A549 (cell line): ENCODE results near the gene CUL3. TPM values are rescaled to one million over a fixed set of nuclear protein-coding genes. Genes with fewer than 3 reads are reported as not detected.

Experiments used
- ATAC-seq, 2 experiments: fragments of 200-7000 bp in 1 of 2; fragments of >200 bp in 1 of 2; cut with Nextera tagmentation in 1 of 2; cut with Tn5 transposase in 1 of 2; 3 replicates each; pipeline versions ENCODE4 v1.8.0 to v1.9.1; 2018 to 2020; ENCODE audit warnings: mild to moderate bottlenecking in 1 of 2, moderate library complexity in 1 of 2
- CTCF ChIA-PET: fragments of 300-600 bp; sonication (Branson Sonifier 250); formaldehyde crosslinking; extraction: SDS; loops from one replicate; lab custom pipeline; 2021; ENCODE audit warnings: antibody characterized with exemption, inconsistent platforms; lab: Yijun Ruan, JAX
- POLR2A ChIA-PET: fragments of 350-600 bp; formaldehyde crosslinking; extraction: SDS; loops from one replicate; lab custom pipeline; 2021; ENCODE audit warnings: antibody characterized with exemption, inconsistent platforms; lab: Yijun Ruan, JAX
- DNase-seq, 2 experiments: peaks; one replicate each; pipeline versions ENCODE4 v3.0.0 to v3.0.0-alpha.2; 2011 to 2016; ENCODE audit warnings: low read depth in 1 of 2, low spot score in 1 of 2
- FAIRE-seq: peaks from 2 replicates; lab custom pipeline; 2011; peaks lifted over from hg19 to GRCh38; lab: Jason Lieb, UNC
- H3K27ac ChIP-seq, 2 experiments: fragments of >200 bp; sonication (Bioruptor Twin); formaldehyde crosslinking; 3 replicates each; pipeline ENCODE4 v1.5.1; 2016 to 2017
- H3K4me1 ChIP-seq: fragments of >200 bp; sonication (Bioruptor Twin); formaldehyde crosslinking; 3 replicates; pipeline ENCODE4 v1.6.1; 2016
- H3K4me2 ChIP-seq: fragments of >200 bp; sonication (Bioruptor Twin); formaldehyde crosslinking; 3 replicates; pipeline ENCODE4 v1.6.1; 2016
- H3K4me3 ChIP-seq: fragments of >200 bp; sonication (Bioruptor Twin); formaldehyde crosslinking; 3 replicates; pipeline ENCODE4 v1.5.1; 2016
- H3K9me3 ChIP-seq: fragments of >200 bp; sonication (Bioruptor Twin); formaldehyde crosslinking; 3 replicates; pipeline ENCODE4 v1.6.1; 2016
- BHLHE40 ChIP-seq: IDR thresholded peaks from 2 replicates; pipeline ENCODE4 v1.6.1; 2012; ENCODE audit warnings: low read depth, low read length, inconsistent platforms
- CBX2 ChIP-seq: fragments of 200-600 bp; sonication (generic); IDR thresholded peaks from 2 replicates; pipeline ENCODE4 v1.6.1; 2016; ENCODE audit warnings: low read depth, mild to moderate bottlenecking, borderline replicate concordance
- CEBPB ChIP-seq, 2 experiments: fragments of >200 bp in 1 of 2; sonication (Bioruptor Twin) in 1 of 2; formaldehyde crosslinking in 1 of 2; IDR thresholded peaks; 2 replicates each; pipeline ENCODE4 v1.6.1; 2012 to 2016
- CHD2 ChIP-seq: fragments of 150-350 bp; IDR thresholded peaks from 2 replicates; pipeline ENCODE4 v1.6.1; 2014; ENCODE audit warnings: low read length; ENCODE audit not compliant: partially characterized antibody
- EHF ChIP-seq: fragments of 250-450 bp; sonication (Bioruptor Pico); IDR thresholded peaks from 2 replicates; pipeline ENCODE4 v1.5.0; 2020; ENCODE audit warnings: mild to moderate bottlenecking
- FOSB ChIP-seq: fragments of 250-450 bp; sonication (Bioruptor Pico); IDR thresholded peaks from 2 replicates; pipeline ENCODE4 v1.5.0; 2020; ENCODE audit warnings: mild to moderate bottlenecking, moderate library complexity
- FOSL2 ChIP-seq, 2 experiments: fragments of 450-650 bp in 1 of 2; fragments of >200 bp in 1 of 2; sonication (Bioruptor Twin) in 1 of 2; formaldehyde crosslinking; IDR thresholded peaks; 2 replicates each; pipeline versions ENCODE4 v1.5.0 to v1.6.1; 2016 to 2020; ENCODE audit warnings: mild to moderate bottlenecking in 1 of 2, moderate library complexity in 1 of 2
- FOXS1 ChIP-seq: fragments of 250-450 bp; sonication (Bioruptor Pico); IDR thresholded peaks from 2 replicates; pipeline ENCODE4 v1.5.0; 2020; ENCODE audit warnings: mild to moderate bottlenecking, moderate library complexity
- HDAC2 ChIP-seq: fragments of 200-600 bp; sonication (generic); IDR thresholded peaks from 2 replicates; pipeline ENCODE4 v1.6.1; 2016
- HEYL ChIP-seq: fragments of 250-450 bp; sonication (Bioruptor Pico); IDR thresholded peaks from 2 replicates; pipeline ENCODE4 v1.8.0; 2021; ENCODE audit warnings: mild to moderate bottlenecking, moderate library complexity
- HOXA7 ChIP-seq: fragments of 250-450 bp; sonication (Bioruptor Pico); IDR thresholded peaks from 2 replicates; pipeline ENCODE4 v1.5.0; 2020; ENCODE audit warnings: mild to moderate bottlenecking, moderate library complexity
- HOXB13 ChIP-seq: fragments of 250-450 bp; sonication (Bioruptor Pico); IDR thresholded peaks from 2 replicates; pipeline ENCODE4 v1.5.0; 2020; ENCODE audit warnings: low read depth, mild to moderate bottlenecking, moderate library complexity
- JUN ChIP-seq, 2 experiments: fragments of >200 bp; sonication (Bioruptor Twin); formaldehyde crosslinking; IDR thresholded peaks; 2 replicates in 1 of 2; 3 replicates in 1 of 2; pipeline ENCODE4 v1.6.1; 2016 to 2017
- MYC ChIP-seq: IDR thresholded peaks from 2 replicates; pipeline ENCODE4 v1.6.1; 2012; ENCODE audit warnings: mild to moderate bottlenecking, inconsistent platforms, low read length, improper control_type of control experiment, borderline replicate concordance
- NPAS2 ChIP-seq: fragments of 250-450 bp; sonication (Bioruptor Pico); IDR thresholded peaks from 2 replicates; pipeline ENCODE4 v1.8.0; 2022; ENCODE audit warnings: mild to moderate bottlenecking, moderate library complexity, borderline replicate concordance
- RAD21 ChIP-seq, 2 experiments: fragments of >200 bp in 1 of 2; sonication (Bioruptor Twin) in 1 of 2; formaldehyde crosslinking in 1 of 2; IDR thresholded peaks in 1 of 2; conservative IDR thresholded peaks in 1 of 2; 2 replicates in 1 of 2; 3 replicates in 1 of 2; pipeline ENCODE4 v1.6.1; 2012 to 2018; ENCODE audit warnings: inconsistent platforms in 1 of 2
- RARB ChIP-seq: fragments of 250-450 bp; sonication (Bioruptor Pico); IDR thresholded peaks from 2 replicates; pipeline ENCODE4 v1.8.0; 2021; ENCODE audit warnings: mild to moderate bottlenecking, moderate library complexity
- RCOR1 ChIP-seq: fragments of 150-350 bp; IDR thresholded peaks from 2 replicates; pipeline ENCODE4 v1.6.1; 2014; ENCODE audit warnings: antibody characterized with exemption, low read length, low read depth
- RFX5 ChIP-seq: fragments of 450-650 bp; IDR thresholded peaks from 2 replicates; pipeline ENCODE4 v1.7.1; 2014; ENCODE audit warnings: antibody characterized with exemption, mild to moderate bottlenecking, moderate library complexity
- RNF2 ChIP-seq: fragments of 200-600 bp; sonication (generic); IDR thresholded peaks from 2 replicates; pipeline ENCODE4 v1.6.1; 2016; ENCODE audit warnings: low read depth, mild to moderate bottlenecking, antibody characterized with exemption, moderate library complexity, borderline replicate concordance
- SMC3 ChIP-seq: fragments of >200 bp; sonication (Bioruptor Twin); formaldehyde crosslinking; IDR thresholded peaks from 3 replicates; pipeline ENCODE4 v1.6.1; 2018; ENCODE audit warnings: inconsistent platforms
- SREBF2 ChIP-seq: fragments of 450-650 bp; IDR thresholded peaks from 2 replicates; pipeline ENCODE4 v1.6.1; 2014; ENCODE audit warnings: mild to moderate bottlenecking, moderate library complexity
- TFCP2L1 ChIP-seq: fragments of 250-450 bp; sonication (Bioruptor Pico); IDR thresholded peaks from 2 replicates; pipeline ENCODE4 v1.5.0; 2021; ENCODE audit warnings: mild to moderate bottlenecking
- ZFP36 ChIP-seq: fragments of 450-650 bp; IDR thresholded peaks from 2 replicates; pipeline ENCODE4 v1.6.1; 2014; ENCODE audit warnings: borderline replicate concordance; ENCODE audit not compliant: partially characterized antibody
- ZSCAN20 ChIP-seq: fragments of 250-450 bp; sonication (Bioruptor Pico); IDR thresholded peaks from 2 replicates; pipeline ENCODE4 v1.8.0; 2022; ENCODE audit warnings: mild to moderate bottlenecking, moderate library complexity
- WGBS: methylation state at CpG from one replicate; pipeline ENCODE4 v1.1.6; 2017; ENCODE audit errors: missing lambda C conversion rate; 5-methylcytosine and 5-hydroxymethylcytosine counted together
- polyA plus RNA-seq, 4 experiments: library from polyadenylated mRNA; depleted of rRNA in 3 of 4; stranded (reverse); fragments of >200 nt; fragmentation: RNase III in 1 of 4; extraction: RNeasy Plus Mini Kit Qiagen cat#74134 plus additional on column Dnase treatment in 1 of 4; gene quantifications; 2 replicates in 3 of 4; 3 replicates in 1 of 4; pipeline ENCODE4 v1.2.3, GENCODE V29; 2011 to 2017
- TF ChIP-seq, protein P1 (sequence below): fragments of 200-600 bp; sonication (generic); IDR thresholded peaks from 2 replicates; pipeline ENCODE4 v1.6.1; 2016; ENCODE audit warnings: antibody characterized with exemption, mild to moderate bottlenecking, moderate library complexity
- TF ChIP-seq, protein P2 (sequence below): fragments of >200 bp; sonication (Bioruptor Twin); formaldehyde crosslinking; IDR thresholded peaks from 3 replicates; pipeline ENCODE4 v1.5.1; 2016

CUL3 gene
- polyA plus RNA-seq, 2 of the 4 experiments (the other 2 are of a cell fraction) = 70.5 to 73.9 TPM

DNA sequence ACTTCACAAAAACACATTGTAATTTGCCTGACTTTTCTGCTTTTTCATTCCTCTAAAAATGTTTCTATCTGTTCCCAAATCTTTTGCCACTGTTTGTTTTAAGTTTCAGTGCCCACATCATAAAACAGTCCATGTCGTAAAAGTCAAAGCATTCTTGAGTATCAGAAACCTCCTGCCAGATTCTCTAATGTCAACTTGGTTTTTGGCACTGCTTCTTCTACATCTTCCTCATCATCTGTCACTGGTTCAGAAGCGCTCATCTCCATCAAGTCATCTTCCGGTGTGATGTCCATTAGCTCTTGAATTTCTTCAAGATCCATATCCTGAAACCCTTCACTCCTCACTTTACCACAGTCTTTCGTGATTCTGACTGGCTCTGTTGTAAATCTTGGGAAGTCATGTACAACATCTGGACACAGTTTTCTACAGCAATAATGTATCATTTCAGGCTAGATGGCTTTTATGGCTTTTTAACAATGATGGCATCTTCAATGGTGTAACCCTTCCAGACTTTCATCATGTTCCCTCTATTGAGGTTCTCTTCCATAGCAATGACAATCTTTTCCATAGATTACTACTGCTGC is 19.6 kb downstream of the CUL3 start:
- POLR2A ChIA-PET = no interaction called here

DNA sequence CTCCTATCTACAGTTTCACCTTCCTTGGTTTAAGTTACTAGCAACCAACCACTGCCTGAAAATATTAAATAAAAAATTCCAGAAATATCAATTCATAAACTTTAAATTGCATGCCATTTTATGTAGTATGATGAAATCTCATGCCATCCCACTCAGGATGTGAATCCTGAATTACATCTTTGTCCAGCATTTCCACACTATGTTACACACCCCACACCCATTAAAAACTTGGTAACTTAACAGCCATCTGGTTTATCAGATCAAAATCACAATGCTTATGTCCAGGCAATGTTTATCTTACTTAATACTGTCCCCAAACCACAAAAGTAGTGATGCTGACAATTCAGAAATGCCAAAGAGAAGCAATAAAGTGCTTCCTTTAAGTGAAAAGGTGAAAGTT is 21.6 kb downstream of the CUL3 start:
- TF ChIP-seq, protein P1, sequence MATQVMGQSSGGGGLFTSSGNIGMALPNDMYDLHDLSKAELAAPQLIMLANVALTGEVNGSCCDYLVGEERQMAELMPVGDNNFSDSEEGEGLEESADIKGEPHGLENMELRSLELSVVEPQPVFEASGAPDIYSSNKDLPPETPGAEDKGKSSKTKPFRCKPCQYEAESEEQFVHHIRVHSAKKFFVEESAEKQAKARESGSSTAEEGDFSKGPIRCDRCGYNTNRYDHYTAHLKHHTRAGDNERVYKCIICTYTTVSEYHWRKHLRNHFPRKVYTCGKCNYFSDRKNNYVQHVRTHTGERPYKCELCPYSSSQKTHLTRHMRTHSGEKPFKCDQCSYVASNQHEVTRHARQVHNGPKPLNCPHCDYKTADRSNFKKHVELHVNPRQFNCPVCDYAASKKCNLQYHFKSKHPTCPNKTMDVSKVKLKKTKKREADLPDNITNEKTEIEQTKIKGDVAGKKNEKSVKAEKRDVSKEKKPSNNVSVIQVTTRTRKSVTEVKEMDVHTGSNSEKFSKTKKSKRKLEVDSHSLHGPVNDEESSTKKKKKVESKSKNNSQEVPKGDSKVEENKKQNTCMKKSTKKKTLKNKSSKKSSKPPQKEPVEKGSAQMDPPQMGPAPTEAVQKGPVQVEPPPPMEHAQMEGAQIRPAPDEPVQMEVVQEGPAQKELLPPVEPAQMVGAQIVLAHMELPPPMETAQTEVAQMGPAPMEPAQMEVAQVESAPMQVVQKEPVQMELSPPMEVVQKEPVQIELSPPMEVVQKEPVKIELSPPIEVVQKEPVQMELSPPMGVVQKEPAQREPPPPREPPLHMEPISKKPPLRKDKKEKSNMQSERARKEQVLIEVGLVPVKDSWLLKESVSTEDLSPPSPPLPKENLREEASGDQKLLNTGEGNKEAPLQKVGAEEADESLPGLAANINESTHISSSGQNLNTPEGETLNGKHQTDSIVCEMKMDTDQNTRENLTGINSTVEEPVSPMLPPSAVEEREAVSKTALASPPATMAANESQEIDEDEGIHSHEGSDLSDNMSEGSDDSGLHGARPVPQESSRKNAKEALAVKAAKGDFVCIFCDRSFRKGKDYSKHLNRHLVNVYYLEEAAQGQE = no peak
- TF ChIP-seq HDAC2 (no peak), SREBF2 (no peak), FOSL2 (IDR thresholded peaks at IDR 0.05) (no peak), FOSL2 (CRISPR knock-in tag; IDR thresholded peaks at IDR 0.05) (no peak), HEYL (CRISPR knock-in tag) (no peak), JUN (IDR thresholded peaks at IDR 0.05) (no peak), MYC (no peak), RAD21 (conservative IDR thresholded peaks at IDR 0.05 in 1 of 2, IDR thresholded peaks at IDR 0.05 in 1 of 2) (no peak), RARB (CRISPR knock-in tag) (no peak), FOXS1 (CRISPR knock-in tag) (no peak), RCOR1 (no peak), EHF (CRISPR knock-in tag) (no peak), HOXA7 (CRISPR knock-in tag) (no peak)
- TF ChIP-seq, protein P2, sequence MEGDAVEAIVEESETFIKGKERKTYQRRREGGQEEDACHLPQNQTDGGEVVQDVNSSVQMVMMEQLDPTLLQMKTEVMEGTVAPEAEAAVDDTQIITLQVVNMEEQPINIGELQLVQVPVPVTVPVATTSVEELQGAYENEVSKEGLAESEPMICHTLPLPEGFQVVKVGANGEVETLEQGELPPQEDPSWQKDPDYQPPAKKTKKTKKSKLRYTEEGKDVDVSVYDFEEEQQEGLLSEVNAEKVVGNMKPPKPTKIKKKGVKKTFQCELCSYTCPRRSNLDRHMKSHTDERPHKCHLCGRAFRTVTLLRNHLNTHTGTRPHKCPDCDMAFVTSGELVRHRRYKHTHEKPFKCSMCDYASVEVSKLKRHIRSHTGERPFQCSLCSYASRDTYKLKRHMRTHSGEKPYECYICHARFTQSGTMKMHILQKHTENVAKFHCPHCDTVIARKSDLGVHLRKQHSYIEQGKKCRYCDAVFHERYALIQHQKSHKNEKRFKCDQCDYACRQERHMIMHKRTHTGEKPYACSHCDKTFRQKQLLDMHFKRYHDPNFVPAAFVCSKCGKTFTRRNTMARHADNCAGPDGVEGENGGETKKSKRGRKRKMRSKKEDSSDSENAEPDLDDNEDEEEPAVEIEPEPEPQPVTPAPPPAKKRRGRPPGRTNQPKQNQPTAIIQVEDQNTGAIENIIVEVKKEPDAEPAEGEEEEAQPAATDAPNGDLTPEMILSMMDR = no peak
- TF ChIP-seq, all 56 proteins: peak for 0
- H3K9me3 ChIP-seq = peaks cover 17% of the 10 kb centered on the region
- no peak overlapping the region for H3K4me2 ChIP-seq
- CTCF ChIA-PET = interaction anchor here (0.9 kb wide), 1 partner anchor 17 kb away, joined by 4 read pairs; no protein-coding TSS in a partner anchor
- DNase-seq (no peak), ATAC-seq (no peak), FAIRE-seq (no peak)
- no peak overlapping the region for H3K4me3 ChIP-seq
- POLR2A ChIA-PET = interaction anchor here (1.0 kb wide), 1 partner anchor 22 kb away, joined by 4 read pairs; the partner anchor contains the start of gene CUL3
- no peak overlapping the region for H3K27ac ChIP-seq
- peaks cover 13% of the 10 kb centered on the region for H3K4me1 ChIP-seq

More for the DNA sequence above, 19.6 kb downstream of the CUL3 start:
- no peak for TF ChIP-seq TFCP2L1 (CRISPR knock-in tag)
- no peak for TF ChIP-seq NPAS2 (CRISPR knock-in tag)
- no peak for TF ChIP-seq FOSB
- TF ChIP-seq, protein P2 = no peak
- TF ChIP-seq RFX5 = no peak
- no peak for TF ChIP-seq SMC3
- TF ChIP-seq ZSCAN20 (CRISPR knock-in tag) = no peak
- no peak for TF ChIP-seq RAD21 (conservative IDR thresholded peaks at IDR 0.05 in 1 of 2, IDR thresholded peaks at IDR 0.05 in 1 of 2)
- no peak for TF ChIP-seq RNF2
- no peak for TF ChIP-seq ZFP36
- TF ChIP-seq EHF (CRISPR knock-in tag) = no peak
- no peak for TF ChIP-seq HOXB13 (CRISPR knock-in tag)
- no peak for TF ChIP-seq CBX2
- no peak for TF ChIP-seq CEBPB (IDR thresholded peaks at IDR 0.05)
- TF ChIP-seq CHD2 = no peak
- no peak for TF ChIP-seq FOXS1 (CRISPR knock-in tag)
- TF ChIP-seq RARB (CRISPR knock-in tag) = no peak
- no peak for TF ChIP-seq BHLHE40
- 97% methylated on average over 4 of the region's 4 CpGs for WGBS
- H3K9me3 ChIP-seq = peaks cover 17% of the 10 kb centered on the region
- ATAC-seq (no peak), DNase-seq (no peak), FAIRE-seq (no peak)
- CTCF ChIA-PET = no interaction called here
- no peak overlapping the region for H3K4me2 ChIP-seq
- H3K27ac ChIP-seq = no peak overlapping the region
- peaks cover 33% of the 10 kb centered on the region for H3K4me1 ChIP-seq
- H3K4me3 ChIP-seq = no peak overlapping the region
